Panc1 (cell line): Measurements from ENCODE around the gene LDLRAD4. TPM values are rescaled to one million over a fixed set of nuclear protein-coding genes. Genes with fewer than 3 reads are reported as not detected.

Source experiments
- ATAC-seq: fragments of 200-7000 bp; cut with Tn5 transposase; 2 replicates; pipeline ENCODE4 v1.9.1; 2020; ENCODE audit warnings: mild to moderate bottlenecking, moderate library complexity
- BruUV-seq: library from RNA; stranded (reverse); fragments of 400-500 nt; replicated peaks from 2 replicates; lab custom pipeline; 2021; lab: Mats Ljungman, UMichigan
- CTCF ChIA-PET: fragments of 300-600 bp; sonication (Branson Sonifier 250); formaldehyde crosslinking; loops from one replicate; lab custom pipeline; 2022; ENCODE audit warnings: antibody characterized with exemption; lab: Charles Lee
- POLR2A ChIA-PET: fragments of 300-600 bp; sonication (Branson Sonifier 250); formaldehyde crosslinking; loops from one replicate; lab custom pipeline; 2022; ENCODE audit warnings: antibody characterized with exemption; lab: Charles Lee
- DNase-seq: peaks from one replicate; pipeline ENCODE4 v3.0.0-alpha.2; 2010; ENCODE audit warnings: low read depth, low spot score
- H3K27ac ChIP-seq: 2 replicates; pipeline ENCODE4 v1.5.1; 2011; ENCODE audit warnings: mild to moderate bottlenecking, low read length, inconsistent platforms
- H3K27me3 ChIP-seq: fragments of 200-500 bp; sonication (Bioruptor generic); 2 replicates; pipeline ENCODE4 v1.6.0; 2014; ENCODE audit warnings: low read length, inconsistent platforms; ENCODE audit not compliant: control insufficient read depth, insufficient read depth
- H3K36me3 ChIP-seq: fragments of 200-500 bp; sonication (Bioruptor generic); 2 replicates; pipeline ENCODE4 v1.5.1; 2014; ENCODE audit warnings: inconsistent platforms, mild to moderate bottlenecking, low read length, moderate library complexity; ENCODE audit not compliant: control insufficient read depth, insufficient read depth
- H3K4me1 ChIP-seq: 2 replicates; pipeline ENCODE4 v1.5.1; 2011; ENCODE audit warnings: inconsistent platforms, mild to moderate bottlenecking, low read length, moderate library complexity; ENCODE audit not compliant: control insufficient read depth, insufficient read depth
- H3K4me3 ChIP-seq, 2 experiments: 2 replicates each; pipeline ENCODE4 v1.5.1; 2011 to 2012; ENCODE audit warnings: low read depth in 2 of 2, low read length in 2 of 2, mild to moderate bottlenecking in 2 of 2, inconsistent platforms in 1 of 2, moderate library complexity in 1 of 2
- H3K9me3 ChIP-seq: fragments of 200-500 bp; sonication (Bioruptor generic); 2 replicates; pipeline ENCODE4 v1.5.1; 2014; ENCODE audit warnings: low read depth, mild to moderate bottlenecking, inconsistent platforms, low read length, moderate library complexity; ENCODE audit not compliant: control insufficient read depth, insufficient read depth
- CTCF ChIP-seq: fragments of 450-650 bp; IDR thresholded peaks from 2 replicates; pipeline ENCODE4 v1.5.1; 2017; ENCODE audit warnings: mild to moderate bottlenecking
- POLR2AphosphoS5 ChIP-seq: IDR thresholded peaks from 2 replicates; pipeline ENCODE4 v1.6.1; 2012; ENCODE audit warnings: mild to moderate bottlenecking, low read depth, low read length, moderate library complexity
- SIN3A ChIP-seq: IDR thresholded peaks from 2 replicates; pipeline ENCODE4 v1.6.1; 2012; ENCODE audit warnings: low read depth, mild to moderate bottlenecking, low read length, moderate library complexity, borderline replicate concordance; ENCODE audit not compliant: insufficient read depth
- TCF7L2 ChIP-seq: IDR thresholded peaks from 2 replicates; pipeline ENCODE4 v1.6.1; 2011; ENCODE audit warnings: mild to moderate bottlenecking, low read depth, low read length, inconsistent platforms
- in situ Hi-C: cut with HindIII; loops from 2 replicates; pipeline ENCODE4 v1.10.0; 2016; ENCODE audit warnings: low sequenced_read_pairs, low pct_unique_long_range_greater_than_20kb
- intact Hi-C: fragments of 100-400 bp; cut with micrococcal nuclease; formaldehyde crosslinking; loops from one replicate; pipeline ENCODE4 v1.10.0; 2022; ENCODE audit not compliant: unreplicated experiment
- total RNA-seq: library from RNA; stranded (reverse); gene quantifications from one replicate; pipeline ENCODE4 v1.2.1, GENCODE V29; 2021; ENCODE audit not compliant: unreplicated experiment
- TF ChIP-seq, protein P1 (sequence below), 2 experiments: IDR thresholded peaks; 2 replicates each; pipeline ENCODE4 v1.6.1; 2011 to 2012; ENCODE audit warnings: low read depth in 2 of 2, control low read depth in 1 of 2, low read length in 1 of 2, mild to moderate bottlenecking in 1 of 2, moderate library complexity in 1 of 2; ENCODE audit not compliant: insufficient read depth in 1 of 2

Gene LDLRAD4
- total RNA-seq, 1 experiment from 2014 or later, result 0.28 TPM

DNA sequence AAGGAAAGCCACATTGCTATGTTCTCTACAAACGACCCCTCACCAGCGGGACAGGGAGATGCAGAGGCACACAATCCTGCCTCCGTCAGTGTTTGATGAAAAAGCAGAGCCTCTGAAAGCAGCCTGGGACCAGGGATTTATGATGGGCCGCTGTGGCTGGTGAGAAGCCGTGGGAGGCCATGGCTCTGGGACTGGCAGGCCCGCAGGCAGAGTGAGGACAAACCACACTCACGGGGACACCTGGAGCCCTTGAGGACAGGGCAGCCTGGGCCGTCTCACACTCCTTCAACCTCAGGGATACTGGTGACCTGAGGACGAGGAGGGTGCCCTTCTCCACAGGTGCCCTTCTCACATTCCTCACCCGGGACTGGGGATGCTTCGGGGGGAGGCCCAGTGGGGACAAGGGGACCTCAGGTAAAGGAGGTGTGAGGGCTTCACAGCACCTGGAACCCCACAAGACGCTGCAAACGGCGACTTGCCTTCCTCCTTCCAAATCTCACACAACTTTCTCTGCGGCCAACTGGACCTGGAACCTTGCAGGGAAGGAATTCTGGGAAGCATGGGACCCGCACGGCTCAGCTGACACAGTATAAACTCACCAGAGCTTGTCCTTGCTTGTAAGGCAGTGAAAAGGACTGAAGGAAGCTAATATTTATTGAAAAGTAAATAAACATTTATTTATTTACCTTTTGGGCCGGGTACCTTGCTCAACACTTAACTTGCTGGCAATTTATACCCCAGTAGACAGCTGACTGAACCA is 5.3 kb upstream of the LDLRAD4 start:
- BruUV-seq, result no TSS peak
- DNase-seq (no peak), ATAC-seq (no peak)
- CTCF ChIA-PET, result no interaction called here
- H3K36me3 ChIP-seq, result no peaks in the 10 kb centered on the region
- no peaks in the 10 kb centered on the region; the same call in 1 of the 2 replicates for H3K4me1 ChIP-seq
- no peak overlapping the region for H3K27ac ChIP-seq
- TF ChIP-seq POLR2AphosphoS5 (no peak), TCF7L2 (no peak), SIN3A (no peak), CTCF (no peak)
- TF ChIP-seq, protein P1, sequence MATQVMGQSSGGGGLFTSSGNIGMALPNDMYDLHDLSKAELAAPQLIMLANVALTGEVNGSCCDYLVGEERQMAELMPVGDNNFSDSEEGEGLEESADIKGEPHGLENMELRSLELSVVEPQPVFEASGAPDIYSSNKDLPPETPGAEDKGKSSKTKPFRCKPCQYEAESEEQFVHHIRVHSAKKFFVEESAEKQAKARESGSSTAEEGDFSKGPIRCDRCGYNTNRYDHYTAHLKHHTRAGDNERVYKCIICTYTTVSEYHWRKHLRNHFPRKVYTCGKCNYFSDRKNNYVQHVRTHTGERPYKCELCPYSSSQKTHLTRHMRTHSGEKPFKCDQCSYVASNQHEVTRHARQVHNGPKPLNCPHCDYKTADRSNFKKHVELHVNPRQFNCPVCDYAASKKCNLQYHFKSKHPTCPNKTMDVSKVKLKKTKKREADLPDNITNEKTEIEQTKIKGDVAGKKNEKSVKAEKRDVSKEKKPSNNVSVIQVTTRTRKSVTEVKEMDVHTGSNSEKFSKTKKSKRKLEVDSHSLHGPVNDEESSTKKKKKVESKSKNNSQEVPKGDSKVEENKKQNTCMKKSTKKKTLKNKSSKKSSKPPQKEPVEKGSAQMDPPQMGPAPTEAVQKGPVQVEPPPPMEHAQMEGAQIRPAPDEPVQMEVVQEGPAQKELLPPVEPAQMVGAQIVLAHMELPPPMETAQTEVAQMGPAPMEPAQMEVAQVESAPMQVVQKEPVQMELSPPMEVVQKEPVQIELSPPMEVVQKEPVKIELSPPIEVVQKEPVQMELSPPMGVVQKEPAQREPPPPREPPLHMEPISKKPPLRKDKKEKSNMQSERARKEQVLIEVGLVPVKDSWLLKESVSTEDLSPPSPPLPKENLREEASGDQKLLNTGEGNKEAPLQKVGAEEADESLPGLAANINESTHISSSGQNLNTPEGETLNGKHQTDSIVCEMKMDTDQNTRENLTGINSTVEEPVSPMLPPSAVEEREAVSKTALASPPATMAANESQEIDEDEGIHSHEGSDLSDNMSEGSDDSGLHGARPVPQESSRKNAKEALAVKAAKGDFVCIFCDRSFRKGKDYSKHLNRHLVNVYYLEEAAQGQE (IDR thresholded peaks at IDR 0.05; ENCODE audit: insufficient read depth in 1 of 2, low read depth in 2 of 2, low read length in 1 of 2), result no peak
- H3K4me3 ChIP-seq, result no peak overlapping the region
- POLR2A ChIA-PET, result no interaction called here
- in situ Hi-C loops (no loop called here), intact Hi-C loops (loop anchor here (10.0 kb wide), 1 partner anchor 58 kb away; no protein-coding TSS in a partner anchor)
- peaks cover 25% of the 10 kb centered on the region for H3K27me3 ChIP-seq
- no peaks in the 10 kb centered on the region for H3K9me3 ChIP-seq

- H3K4me1 ChIP-seq, result no peaks in the 10 kb centered on the region; the same call in 1 of the 2 replicates
- intact Hi-C loops, result loop anchor here (5.0 to 10.0 kb wide), 2 partner anchors 60 to 318 kb away; no protein-coding TSS in a partner anchor
- no peaks in the 10 kb centered on the region for H3K36me3 ChIP-seq
- no peak overlapping the region for H3K4me3 ChIP-seq
- BruUV-seq, result no TSS peak
- no peaks in the 10 kb centered on the region for H3K9me3 ChIP-seq
- ChIA-PET POLR2A (no interaction called here), CTCF (no interaction called here)
- ATAC-seq (no peak), DNase-seq (no peak)
- peaks cover 28% of the 10 kb centered on the region for H3K27me3 ChIP-seq
- in situ Hi-C loops, result no loop called here
- TF ChIP-seq TCF7L2, result no peak
- TF ChIP-seq, protein P1 (IDR thresholded peaks at IDR 0.05; ENCODE audit: insufficient read depth in 1 of 2, low read depth in 2 of 2, low read length in 1 of 2), result no peak
- no peak for TF ChIP-seq SIN3A
- no peak for TF ChIP-seq POLR2AphosphoS5
- no peak for TF ChIP-seq CTCF
- no peak overlapping the region for H3K27ac ChIP-seq
Measured at GRCh38 chr18:13214609-13215008, 4.0 kb upstream of the LDLRAD4 start.
